ENCODE measurements around the gene PARN.

PARN gene

GRCh38 chr16:14527411-14528044 lies 102.5 kb downstream of the PARN start:
- DNase-seq = no peak

- DNase-seq = no peak
Measured at GRCh38 chr16:14525596-14525995, 104.5 kb downstream of the PARN start.

- no peak for DNase-seq
Measured at GRCh38 chr16:14524979-14525378, 105.1 kb downstream of the PARN start.

GRCh38 chr16:14523632-14524031 lies 106.4 kb downstream of the PARN start:
- no peak for DNase-seq

GRCh38 chr16:14522671-14523070 lies 107.4 kb downstream of the PARN start:
- no peak for DNase-seq

- no peak for DNase-seq
Measured at GRCh38 chr16:14520753-14521152, 109.3 kb downstream of the PARN start.

GRCh38 chr16:14514967-14515366 lies 115.1 kb downstream of the PARN start:
- DNase-seq = no peak

- DNase-seq = no peak
Measured at GRCh38 chr16:14513389-14514107, 116.5 kb downstream of the PARN start.

- DNase-seq = no peak
Measured at GRCh38 chr16:14511800-14512135, 118.3 kb downstream of the PARN start.

GRCh38 chr16:14510939-14511799 lies 118.9 kb downstream of the PARN start:
- no peak for DNase-seq

- DNase-seq = no peak
Measured at GRCh38 chr16:14510581-14510938, 119.5 kb downstream of the PARN start.

- DNase-seq = no peak
Measured at GRCh38 chr16:14509675-14510132, 120.4 kb downstream of the PARN start.

- no peak for DNase-seq
Measured at GRCh38 chr16:14509055-14509454, 121.0 kb downstream of the PARN start.

GRCh38 chr16:14505846-14506245 lies 124.2 kb downstream of the PARN start:
- no peak for DNase-seq

GRCh38 chr16:14502932-14503741 lies 126.9 kb downstream of the PARN start:
- no peak for DNase-seq

GRCh38 chr16:14502256-14502875 lies 127.7 kb downstream of the PARN start:
- DNase-seq = no peak

GRCh38 chr16:14501331-14502255 lies 128.5 kb downstream of the PARN start:
- no peak for DNase-seq

GRCh38 chr16:14500791-14501190 lies 129.3 kb downstream of the PARN start:
- no peak for DNase-seq

- no peak for DNase-seq
Measured at GRCh38 chr16:14499110-14499509, 130.9 kb downstream of the PARN start.

- no peak for DNase-seq
Measured at GRCh38 chr16:14497245-14498082, 132.6 kb downstream of the PARN start.
